AG04449 (cell line): ENCODE measurements around the gene VWA5A.
"Not testable (repeated sequence)": the region's sequence is repeated elsewhere in the genome, so short reads cannot be mapped to it uniquely, and the experiment has no call there.

Source experiments
- CTCF ChIA-PET: fragments of 350-600 bp; formaldehyde crosslinking; extraction: SDS; loops from one replicate; lab custom pipeline; 2021; ENCODE audit warnings: antibody characterized with exemption; lab: Yijun Ruan, JAX
- POLR2A ChIA-PET: fragments of 400-600, 350-600 bp; formaldehyde crosslinking; extraction: SDS; loops from one replicate; lab custom pipeline; 2020; ENCODE audit warnings: antibody characterized with exemption, inconsistent platforms; lab: Yijun Ruan, JAX
- DNase-seq: peaks from one replicate; pipeline ENCODE4 v3.0.0-alpha.2; 2010; ENCODE audit warnings: low read depth, low spot score
- H3K4me3 ChIP-seq: 2 replicates; pipeline ENCODE4 v1.5.1; 2011; ENCODE audit warnings: low read depth, mild to moderate bottlenecking, control low read depth, low read length
- TF ChIP-seq, protein P1 (sequence below): IDR thresholded peaks from one replicate; pipeline ENCODE4 v1.5.1; 2011; ENCODE audit warnings: mild to moderate bottlenecking, moderate library complexity, low read length, control low read depth, inconsistent platforms; ENCODE audit not compliant: insufficient read depth; ENCODE audit errors: missing control alignments

Gene VWA5A

DNA sequence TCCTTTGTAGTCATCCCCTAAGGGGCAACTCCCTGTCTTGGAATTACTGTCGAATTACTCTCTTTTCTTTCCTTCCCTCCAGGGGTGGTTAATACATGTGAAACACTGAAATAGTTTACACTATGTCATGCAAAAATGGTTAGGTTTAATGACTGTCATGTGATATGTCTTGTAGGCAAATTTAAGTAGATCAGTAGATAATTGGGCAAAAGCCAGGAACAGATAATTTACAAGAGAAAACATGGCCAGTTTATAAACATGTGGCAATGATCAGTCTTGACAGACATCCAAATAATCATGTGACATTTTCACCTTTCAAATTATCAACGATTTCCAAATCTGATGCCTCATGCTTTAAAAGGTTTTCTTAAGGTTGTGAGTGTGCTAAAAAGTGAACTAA lies 3.9 kb downstream of the VWA5A start:
- TF ChIP-seq, protein P1, sequence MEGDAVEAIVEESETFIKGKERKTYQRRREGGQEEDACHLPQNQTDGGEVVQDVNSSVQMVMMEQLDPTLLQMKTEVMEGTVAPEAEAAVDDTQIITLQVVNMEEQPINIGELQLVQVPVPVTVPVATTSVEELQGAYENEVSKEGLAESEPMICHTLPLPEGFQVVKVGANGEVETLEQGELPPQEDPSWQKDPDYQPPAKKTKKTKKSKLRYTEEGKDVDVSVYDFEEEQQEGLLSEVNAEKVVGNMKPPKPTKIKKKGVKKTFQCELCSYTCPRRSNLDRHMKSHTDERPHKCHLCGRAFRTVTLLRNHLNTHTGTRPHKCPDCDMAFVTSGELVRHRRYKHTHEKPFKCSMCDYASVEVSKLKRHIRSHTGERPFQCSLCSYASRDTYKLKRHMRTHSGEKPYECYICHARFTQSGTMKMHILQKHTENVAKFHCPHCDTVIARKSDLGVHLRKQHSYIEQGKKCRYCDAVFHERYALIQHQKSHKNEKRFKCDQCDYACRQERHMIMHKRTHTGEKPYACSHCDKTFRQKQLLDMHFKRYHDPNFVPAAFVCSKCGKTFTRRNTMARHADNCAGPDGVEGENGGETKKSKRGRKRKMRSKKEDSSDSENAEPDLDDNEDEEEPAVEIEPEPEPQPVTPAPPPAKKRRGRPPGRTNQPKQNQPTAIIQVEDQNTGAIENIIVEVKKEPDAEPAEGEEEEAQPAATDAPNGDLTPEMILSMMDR, result no peak
- CTCF ChIA-PET, result no interaction called here
- POLR2A ChIA-PET, result no interaction called here
- no peak for DNase-seq
- no peak overlapping the region for H3K4me3 ChIP-seq

DNA sequence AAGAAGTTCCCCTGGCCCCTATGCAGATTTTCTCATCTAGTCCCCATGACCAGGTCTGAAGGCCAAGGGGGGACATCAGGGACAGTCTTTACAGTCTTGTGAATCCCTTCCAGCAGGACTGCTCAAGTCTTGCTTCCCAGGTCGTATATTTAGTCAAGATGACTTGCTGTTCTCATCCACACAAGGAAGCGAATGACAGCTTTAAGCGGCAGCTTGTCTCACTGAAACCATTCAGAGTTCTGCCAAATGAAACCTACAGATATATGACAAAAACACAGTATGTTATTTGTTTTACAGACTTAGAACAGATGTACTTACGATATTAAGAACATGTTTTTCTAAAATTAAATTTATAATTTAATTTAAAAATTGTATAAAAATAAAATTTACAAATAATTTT lies 5.6 kb downstream of the VWA5A start:
- H3K4me3 ChIP-seq, result no peak overlapping the region
- POLR2A ChIA-PET, result no interaction called here
- no peak for DNase-seq
- TF ChIP-seq, protein P1, result no peak
- CTCF ChIA-PET, result interaction anchor here (1.2 to 1.6 kb wide), 2 partner anchors 9 to 51 kb away, joined by 3 to 5 read pairs; no protein-coding TSS in a partner anchor

DNA sequence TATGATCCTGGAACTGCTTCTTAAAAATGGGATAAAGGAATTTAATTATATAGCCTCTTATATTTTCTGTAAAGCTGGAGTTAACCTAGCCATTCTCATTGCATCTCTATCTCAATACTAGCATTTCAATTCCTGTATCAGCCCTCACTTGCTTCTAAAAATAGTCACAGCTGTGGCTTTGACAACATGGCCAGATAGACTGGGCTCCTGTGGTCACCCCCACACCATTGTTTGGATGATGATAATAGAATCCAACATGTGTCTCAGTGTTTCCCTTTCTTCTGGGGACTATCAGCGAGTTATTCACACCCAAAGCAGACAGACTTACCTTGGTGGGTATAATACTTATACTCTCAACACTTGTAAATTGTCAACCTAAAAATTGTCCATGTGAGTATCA lies 6.9 kb downstream of the VWA5A start:
- CTCF ChIA-PET, result interaction anchor here (1.2 to 1.6 kb wide), 2 partner anchors 10 to 52 kb away, joined by 3 to 5 read pairs; no protein-coding TSS in a partner anchor
- TF ChIP-seq, protein P1, result no peak

DNA sequence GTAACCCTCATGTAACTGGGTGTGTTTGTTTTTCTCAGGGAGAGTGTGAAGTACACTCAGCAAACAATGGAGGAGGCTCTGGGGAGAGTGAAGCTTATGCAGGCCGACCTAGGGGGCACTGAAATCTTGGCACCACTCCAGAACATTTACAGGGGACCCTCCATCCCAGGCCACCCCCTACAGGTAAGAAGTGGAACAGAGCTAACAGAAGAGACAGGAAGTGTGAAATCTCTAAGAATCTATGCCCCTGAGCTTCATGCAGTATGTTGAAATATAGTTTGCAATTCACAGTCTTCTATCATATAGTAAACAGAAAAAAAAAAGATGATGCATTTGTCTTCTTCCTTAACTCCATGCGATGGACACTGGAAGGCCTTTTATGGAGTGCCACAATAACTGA lies 8.4 kb downstream of the VWA5A start:
- POLR2A ChIA-PET, result no interaction called here
- DNase-seq, result no peak
- CTCF ChIA-PET, result interaction anchor here (1.2 kb wide), 1 partner anchor 9 kb away, joined by 4 read pairs; no protein-coding TSS in a partner anchor
- no peak overlapping the region for H3K4me3 ChIP-seq
- TF ChIP-seq, protein P1, result no peak

More for the DNA sequence above, 6.9 kb downstream of the VWA5A start:
- no peak overlapping the region for H3K4me3 ChIP-seq
- POLR2A ChIA-PET, result interaction anchor here (0.5 kb wide), 1 partner anchor 1466 kb away, joined by 3 read pairs; no protein-coding TSS in a partner anchor
- DNase-seq, result no peak

DNA sequence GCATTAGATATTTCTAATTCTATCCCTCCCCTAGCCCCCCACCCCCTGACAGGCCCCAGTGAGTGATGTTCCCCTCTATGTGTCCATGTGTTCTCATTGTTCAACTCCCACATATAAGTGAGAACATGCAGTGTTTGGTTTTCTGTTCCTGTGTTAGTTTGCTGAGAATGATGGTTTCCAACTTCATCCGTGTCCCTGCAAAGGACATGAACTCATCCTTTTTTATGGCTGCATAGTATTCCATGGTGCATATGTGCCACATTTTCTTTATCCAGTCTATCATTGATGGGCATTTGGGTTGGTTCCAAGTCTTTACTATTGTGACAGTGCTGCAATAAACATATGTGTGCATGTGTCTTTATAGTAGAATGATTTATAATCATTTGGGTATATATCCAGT lies 11.9 kb downstream of the VWA5A start:
- POLR2A ChIA-PET, CTCF ChIA-PET, DNase-seq, H3K4me3 ChIP-seq: not testable (repeated sequence)

DNA sequence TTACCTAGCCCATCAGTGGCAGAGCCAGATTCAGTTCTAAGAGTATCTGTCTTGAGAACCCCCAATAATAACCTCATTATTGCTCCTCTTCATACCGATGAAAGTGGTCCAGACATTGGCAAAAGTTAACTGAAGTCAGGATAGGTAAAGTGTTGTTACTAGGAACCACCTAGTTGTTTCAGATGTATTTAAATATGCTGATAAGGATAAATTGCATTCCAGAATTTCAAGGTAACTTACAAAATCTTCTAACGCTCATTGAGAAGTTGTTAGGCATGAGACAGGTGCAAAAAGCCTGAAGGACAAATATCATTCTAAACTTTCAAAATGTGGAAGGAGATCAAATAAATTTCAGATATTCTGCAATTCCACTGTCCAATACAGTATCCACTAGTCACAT lies 27.8 kb downstream of the VWA5A start:
- ChIA-PET POLR2A (no interaction called here), CTCF (no interaction called here)
- DNase-seq, result no peak
- H3K4me3 ChIP-seq, result no peak overlapping the region
- TF ChIP-seq, protein P1, result no peak

DNA sequence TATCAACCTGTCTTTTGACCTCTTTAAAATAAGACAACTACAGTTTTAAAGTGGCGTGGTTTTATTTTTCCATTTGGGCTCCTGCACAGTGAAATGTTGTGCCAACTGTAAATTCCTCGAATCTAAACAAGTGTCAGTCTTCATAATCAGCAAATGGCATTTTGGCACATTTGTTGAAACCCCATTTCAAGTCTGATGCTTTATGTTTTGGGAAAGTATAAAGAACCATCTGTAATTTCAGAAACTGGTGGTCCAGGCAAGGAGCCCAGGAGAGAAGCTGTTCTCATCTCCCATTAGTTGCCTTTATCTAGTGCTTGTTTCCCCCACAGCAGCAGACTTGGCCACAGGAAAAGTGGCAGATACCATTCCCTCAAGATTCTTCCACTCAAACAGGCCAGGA lies 32.7 kb downstream of the VWA5A start:
- DNase-seq, result no peak
- ChIA-PET POLR2A (no interaction called here), CTCF (no interaction called here)

More for the DNA sequence above, 32.7 kb downstream of the VWA5A start:
- no peak overlapping the region for H3K4me3 ChIP-seq
- TF ChIP-seq, protein P1, result no peak
